GM18858 (cell line): ENCODE results near the gene FCHSD2.
A peak's percentile ranks its signal among the peaks of the same experiment; 100 is the strongest.
"Not testable (repeated sequence)": the region's sequence is repeated elsewhere in the genome, so short reads cannot be mapped to it uniquely, and the experiment has no call there.

Source experiments
- ATAC-seq: cut with Tn5 transposase; IDR thresholded peaks from one replicate; pipeline ENCODE4 v1.9.1; 2021; ENCODE audit not compliant: unreplicated experiment

The FCHSD2 gene

GRCh38 chr11:73072935-73073481 is 69.1 kb downstream of the FCHSD2 start:
- peak; percentile 78 for ATAC-seq

DNA sequence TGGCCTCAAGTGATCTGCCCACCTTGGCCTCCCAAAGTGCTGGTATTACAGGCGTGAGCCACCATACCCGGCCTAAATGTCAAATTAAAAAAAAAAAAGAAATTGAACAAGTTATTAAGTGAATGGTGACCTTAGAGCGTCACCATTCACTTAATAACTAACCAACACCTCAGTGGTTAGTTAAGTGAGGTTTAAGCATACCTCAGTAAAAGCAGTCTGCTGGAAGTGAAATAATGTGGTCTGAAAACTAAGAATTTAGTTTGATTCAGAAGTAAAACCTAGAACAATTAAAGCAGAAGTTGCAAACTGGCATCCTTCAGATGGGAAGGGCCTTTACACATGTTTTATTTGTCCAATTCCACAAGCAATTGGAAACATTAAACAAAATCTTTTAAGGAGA is 71.5 kb downstream of the FCHSD2 start:
- ATAC-seq = no peak

GRCh38 chr11:73061857-73062424 is 80.2 kb downstream of the FCHSD2 start:
- ATAC-seq = not testable (repeated sequence)

- not testable (repeated sequence) for ATAC-seq
Observed at GRCh38 chr11:73061434-73061833, 80.7 kb downstream of the FCHSD2 start.

GRCh38 chr11:73059915-73060314 is 82.2 kb downstream of the FCHSD2 start:
- no peak for ATAC-seq

GRCh38 chr11:73058989-73059674 is 83.0 kb downstream of the FCHSD2 start:
- ATAC-seq = no peak

GRCh38 chr11:73055655-73056354 is 86.3 kb downstream of the FCHSD2 start:
- no peak for ATAC-seq

DNA sequence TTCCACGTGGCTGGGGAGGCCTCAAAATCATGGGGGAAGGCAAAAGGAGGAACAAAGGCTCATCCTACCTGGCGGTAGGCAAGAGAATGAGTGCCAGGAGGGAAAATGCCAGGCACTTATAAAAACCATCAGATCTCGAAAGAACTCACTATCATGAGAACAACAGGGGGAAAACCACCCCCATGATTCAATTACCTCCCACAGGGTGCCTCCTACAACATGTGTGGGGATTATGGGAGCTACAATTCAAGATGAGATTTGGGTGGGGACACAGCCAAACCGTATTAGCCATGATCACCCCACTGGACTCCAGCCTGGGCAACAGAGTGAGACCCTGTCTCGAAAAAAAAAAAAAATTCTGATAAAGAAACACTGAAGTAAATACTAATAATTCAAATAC is 87.1 kb downstream of the FCHSD2 start:
- ATAC-seq = no peak

- ATAC-seq = no peak
Observed at GRCh38 chr11:73053964-73054363, 88.2 kb downstream of the FCHSD2 start.

GRCh38 chr11:73048446-73048845 is 93.7 kb downstream of the FCHSD2 start:
- no peak for ATAC-seq

DNA sequence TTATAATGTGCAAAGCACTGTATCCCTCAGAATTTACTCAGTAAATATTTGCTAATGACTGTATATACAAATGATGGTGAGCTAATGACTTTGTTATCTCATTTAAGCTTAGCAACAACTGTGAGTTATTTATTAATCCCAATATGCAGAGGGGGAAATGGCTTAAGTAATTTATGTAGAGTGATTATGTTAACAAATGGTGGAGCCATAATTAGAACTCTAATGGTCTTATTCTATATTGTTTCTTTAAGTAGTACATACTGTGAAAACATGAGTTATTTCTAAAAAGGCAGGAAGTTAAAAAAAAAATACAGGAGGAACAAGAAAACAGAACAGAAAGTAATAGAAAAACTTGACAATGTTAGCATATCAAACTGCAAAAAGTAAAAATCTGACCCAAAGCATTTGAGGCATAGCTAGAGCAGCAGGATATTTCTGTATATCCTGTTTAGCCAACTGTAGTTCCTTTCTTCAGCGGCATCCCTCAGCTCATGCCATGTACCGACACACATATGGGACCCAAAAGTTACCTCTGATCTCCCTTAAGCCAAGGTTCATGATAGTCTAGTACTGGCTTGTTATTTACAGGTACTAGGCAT is 94.2 kb downstream of the FCHSD2 start:
- peak; percentile 66 for ATAC-seq

- ATAC-seq = no peak
Observed at GRCh38 chr11:73040046-73040445, 102.1 kb downstream of the FCHSD2 start.

DNA sequence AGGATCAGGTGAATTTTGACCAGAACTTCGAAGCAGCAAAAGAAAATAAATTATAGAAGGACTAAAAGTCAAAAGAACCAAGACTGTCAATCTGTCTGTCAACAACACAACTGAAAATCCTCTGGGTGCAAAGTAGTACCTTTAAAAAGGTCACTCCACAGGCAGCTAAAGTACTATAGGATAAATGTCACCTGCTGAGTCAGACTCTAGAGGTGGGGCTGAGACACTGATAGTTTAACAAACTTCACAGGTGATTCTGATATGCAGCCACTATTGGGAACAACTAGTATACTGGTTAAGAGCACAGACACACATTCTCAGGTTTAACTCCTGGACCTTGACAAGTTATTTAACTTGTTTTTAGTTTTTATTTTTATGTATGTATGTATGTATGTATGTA is 107.3 kb downstream of the FCHSD2 start:
- ATAC-seq = no peak

DNA sequence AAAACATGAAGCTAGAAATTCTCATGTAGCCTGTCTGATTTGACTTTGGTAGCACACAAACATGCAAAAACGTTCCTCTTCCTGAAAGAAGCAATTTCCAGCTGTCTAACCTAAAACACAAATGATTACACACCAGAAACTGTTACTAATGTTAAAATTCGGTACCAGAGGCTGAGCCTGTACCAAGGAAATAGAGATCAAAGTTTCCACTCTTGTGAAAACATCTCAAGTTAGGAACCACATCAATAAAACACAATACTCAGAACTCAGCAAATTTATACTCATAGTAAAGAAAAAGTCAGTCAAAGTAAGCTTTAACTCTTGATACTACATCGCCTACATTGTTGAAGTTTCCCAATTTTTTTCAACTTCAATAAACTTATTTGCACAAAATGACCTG is 107.8 kb downstream of the FCHSD2 start:
- no peak for ATAC-seq

- no peak for ATAC-seq
Observed at GRCh38 chr11:73030130-73030529, 112.0 kb downstream of the FCHSD2 start.

DNA sequence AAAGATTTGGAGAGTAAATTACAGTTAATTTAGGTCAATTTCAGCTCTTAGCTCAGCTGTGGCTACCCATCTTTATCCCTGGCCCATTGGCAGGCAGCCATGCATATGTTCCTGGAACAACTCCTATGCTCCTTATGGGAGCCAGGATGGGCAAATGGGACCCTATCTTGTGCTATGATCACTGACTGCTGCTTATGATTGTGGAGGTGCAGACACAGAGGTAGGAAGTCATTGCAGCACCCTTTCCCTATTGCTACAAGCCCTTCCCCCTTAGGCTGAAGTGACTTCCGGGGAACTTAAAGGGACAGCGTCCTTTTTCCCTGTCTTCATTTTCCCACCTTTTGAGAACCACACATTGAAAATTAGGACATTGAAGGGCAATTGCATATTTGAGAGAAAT is 112.7 kb downstream of the FCHSD2 start:
- no peak for ATAC-seq

DNA sequence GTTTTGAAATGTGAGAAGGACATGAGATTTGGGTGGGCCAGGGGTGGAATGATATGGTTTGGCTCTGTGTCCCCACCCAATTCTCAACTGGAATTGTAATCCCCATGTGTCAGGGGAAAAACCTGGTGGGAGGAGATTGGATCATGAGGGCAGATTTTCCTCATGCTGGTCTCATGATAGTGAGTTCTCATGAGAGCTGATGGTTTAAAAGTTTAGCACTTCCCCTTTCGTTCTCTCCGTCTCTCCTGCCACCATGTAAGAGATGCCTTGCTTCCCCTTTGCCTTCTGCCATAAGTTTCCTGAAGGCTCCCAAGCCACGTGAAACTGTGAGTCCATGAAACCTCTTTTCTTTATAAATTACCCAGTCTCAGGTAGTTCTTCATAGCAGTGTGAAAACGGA is 113.5 kb downstream of the FCHSD2 start:
- ATAC-seq = no peak

- ATAC-seq = not testable (repeated sequence)
Observed at GRCh38 chr11:73027840-73028239, 114.3 kb downstream of the FCHSD2 start.

DNA sequence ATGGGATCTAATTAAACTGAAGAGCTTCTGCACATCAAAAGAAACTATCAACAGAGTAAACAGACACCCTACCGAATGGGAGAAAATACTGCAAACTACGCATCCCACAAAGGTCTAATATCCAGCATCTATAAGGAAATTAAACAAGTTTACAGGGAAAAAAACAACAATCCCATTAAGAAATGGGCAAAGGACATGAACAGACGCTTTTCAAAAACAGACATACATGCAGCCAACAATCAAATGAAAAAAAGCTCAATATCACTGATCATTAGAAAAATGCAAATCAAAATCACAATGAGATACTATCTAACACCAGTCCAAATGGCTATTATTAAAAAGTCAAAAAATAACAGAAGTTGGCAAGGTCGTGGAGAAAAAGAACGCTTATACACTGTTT is 117.5 kb downstream of the FCHSD2 start:
- ATAC-seq = no peak

DNA sequence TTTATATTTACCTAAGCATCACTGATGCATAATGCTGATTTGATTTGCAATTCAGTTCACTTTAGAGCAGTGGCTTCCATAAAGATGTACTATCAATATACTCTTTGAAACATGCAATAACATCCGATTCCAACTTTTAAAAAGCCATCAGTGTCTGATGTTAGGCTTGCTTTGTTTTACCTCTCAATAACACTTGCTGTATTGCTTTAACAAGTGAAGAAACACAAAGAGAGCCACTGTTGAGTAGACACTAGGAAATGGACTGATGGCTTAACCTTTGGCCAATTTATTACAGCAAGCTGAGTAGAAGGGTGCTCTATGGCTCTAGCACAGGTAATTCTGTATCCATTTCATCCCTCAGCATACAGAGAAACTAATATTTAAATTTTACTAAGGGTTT is 122.1 kb downstream of the FCHSD2 start:
- ATAC-seq = no peak

DNA sequence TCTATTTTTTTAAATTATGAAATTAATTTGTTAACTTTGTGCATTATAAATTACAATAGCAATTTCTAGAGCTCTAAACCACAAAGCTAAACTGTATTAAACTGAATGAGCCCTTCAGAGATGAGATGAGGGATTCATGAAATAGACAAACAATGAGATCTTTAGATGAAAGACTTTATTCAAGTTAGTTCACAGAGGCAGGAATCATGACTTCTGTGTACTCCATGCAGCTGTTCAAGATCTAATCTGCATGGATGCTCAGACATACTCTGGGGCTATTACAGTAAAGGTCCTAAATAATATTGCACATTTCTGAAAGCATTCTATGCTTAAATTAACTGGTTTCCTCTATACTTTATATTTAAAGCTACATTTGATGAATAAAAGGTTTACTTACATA is 122.7 kb downstream of the FCHSD2 start:
- ATAC-seq = no peak

GRCh38 chr11:73018856-73019255 is 123.3 kb downstream of the FCHSD2 start:
- ATAC-seq = no peak
